ENCODE measurements around the gene POU2F1.

Gene POU2F1

GRCh38 chr1:167423684-167424619 lies 203.3 kb downstream of the POU2F1 start:
- no peak for DNase-seq (ENCODE audit: low spot score)

- DNase-seq (ENCODE audit: low spot score): no peak
These were observed 204.8 kb downstream of the POU2F1 start for GRCh38 chr1:167425482-167425881.

GRCh38 chr1:167426716-167427115 lies 206.0 kb downstream of the POU2F1 start:
- DNase-seq (ENCODE audit: low spot score): no peak

GRCh38 chr1:167427848-167428247 lies 207.2 kb downstream of the POU2F1 start:
- DNase-seq (ENCODE audit: low spot score): no peak

- DNase-seq (ENCODE audit: low spot score): no peak
These were observed 207.7 kb downstream of the POU2F1 start for GRCh38 chr1:167428395-167428794.

- no peak for DNase-seq (ENCODE audit: low spot score)
These were observed 208.9 kb downstream of the POU2F1 start for GRCh38 chr1:167429612-167430011.

- DNase-seq (ENCODE audit: low spot score): no peak
These were observed 209.6 kb downstream of the POU2F1 start for GRCh38 chr1:167430134-167430848.

GRCh38 chr1:167430849-167431242 lies 210.2 kb downstream of the POU2F1 start:
- no peak for DNase-seq (ENCODE audit: low spot score)

- DNase-seq (ENCODE audit: low spot score): no peak
These were observed 210.7 kb downstream of the POU2F1 start for GRCh38 chr1:167431261-167431908.

GRCh38 chr1:167431909-167432650 lies 211.4 kb downstream of the POU2F1 start:
- no peak for DNase-seq (ENCODE audit: low spot score)

GRCh38 chr1:167432780-167433179 lies 212.1 kb downstream of the POU2F1 start:
- DNase-seq (ENCODE audit: low spot score): no peak

- DNase-seq (ENCODE audit: low spot score): no peak
These were observed 213.2 kb downstream of the POU2F1 start for GRCh38 chr1:167433884-167434283.

- no peak for DNase-seq (ENCODE audit: low spot score)
These were observed 213.6 kb downstream of the POU2F1 start for GRCh38 chr1:167434306-167434705.

GRCh38 chr1:167435484-167435883 lies 214.8 kb downstream of the POU2F1 start:
- DNase-seq (ENCODE audit: low spot score): no peak

GRCh38 chr1:167438171-167439138 lies 217.8 kb downstream of the POU2F1 start:
- DNase-seq (ENCODE audit: low spot score): no peak

GRCh38 chr1:167439301-167439988 lies 218.8 kb downstream of the POU2F1 start:
- no peak for DNase-seq (ENCODE audit: low spot score)

- no peak for DNase-seq (ENCODE audit: low spot score)
These were observed 219.7 kb downstream of the POU2F1 start for GRCh38 chr1:167440345-167440744.

GRCh38 chr1:167440776-167441175 lies 220.1 kb downstream of the POU2F1 start:
- DNase-seq (ENCODE audit: low spot score): no peak

- no peak for DNase-seq (ENCODE audit: low spot score)
These were observed 220.5 kb downstream of the POU2F1 start for GRCh38 chr1:167441222-167441621.

Data from hematopoietic multipotent progenitor cell treated with erythropoietin and hydrocortisone succinate and interleukin-3 and kit ligand, for 15 days (in vitro differentiated cells).